Measurements from ENCODE around the gene KDM4B.

Gene KDM4B

GRCh38 chr19:5126498-5127223, 157.7 kb downstream of the KDM4B start:
- no peak for DNase-seq

GRCh38 chr19:5127717-5128116, 158.8 kb downstream of the KDM4B start:
- no peak for DNase-seq

GRCh38 chr19:5128251-5128935, 159.5 kb downstream of the KDM4B start:
- DNase-seq, result no peak

GRCh38 chr19:5128936-5129389, 160.1 kb downstream of the KDM4B start:
- DNase-seq, result no peak

- DNase-seq, result no peak
Observed at GRCh38 chr19:5129691-5130090, 160.8 kb downstream of the KDM4B start.

- no peak for DNase-seq
Observed at GRCh38 chr19:5130371-5131030, 161.6 kb downstream of the KDM4B start.

GRCh38 chr19:5131031-5131505, 162.2 kb downstream of the KDM4B start:
- DNase-seq, result no peak

GRCh38 chr19:5131506-5132205, 162.7 kb downstream of the KDM4B start:
- DNase-seq, result no peak

GRCh38 chr19:5132206-5132560, 163.3 kb downstream of the KDM4B start:
- no peak for DNase-seq

GRCh38 chr19:5132698-5133651, 164.1 kb downstream of the KDM4B start:
- DNase-seq, result no peak

- DNase-seq, result no peak
Observed at GRCh38 chr19:5133986-5134595, 165.2 kb downstream of the KDM4B start.

- no peak for DNase-seq
Observed at GRCh38 chr19:5134691-5135090, 165.8 kb downstream of the KDM4B start.

- DNase-seq, result no peak
Observed at GRCh38 chr19:5136073-5136855, 167.4 kb downstream of the KDM4B start.

- DNase-seq, result no peak
Observed at GRCh38 chr19:5137114-5137513, 168.2 kb downstream of the KDM4B start.

- no peak for DNase-seq
Observed at GRCh38 chr19:5137571-5138124, 168.7 kb downstream of the KDM4B start.

- peak; percentile 93 for DNase-seq
Observed at GRCh38 chr19:5138606-5139582, 170.0 kb downstream of the KDM4B start.

GRCh38 chr19:5139583-5140325, 170.8 kb downstream of the KDM4B start:
- DNase-seq, result no peak

GRCh38 chr19:5141129-5141849, 172.4 kb downstream of the KDM4B start:
- no peak for DNase-seq

Data from GF-D8 (cell line).